HG03159 (cell line): ENCODE results near the gene SAMD4A.
"Not testable (repeated sequence)": the region's sequence is repeated elsewhere in the genome, so short reads cannot be mapped to it uniquely, and the experiment has no call there.

Source experiments
- ATAC-seq: cut with Tn5 transposase; IDR thresholded peaks from one replicate; pipeline ENCODE4 v1.9.1; 2021; ENCODE audit warnings: mild to moderate bottlenecking, moderate library complexity; ENCODE audit not compliant: unreplicated experiment

SAMD4A gene

GRCh38 chr14:54789781-54790480, 223.0 kb downstream of the SAMD4A start:
- ATAC-seq: no peak

GRCh38 chr14:54791001-54791400, 224.1 kb downstream of the SAMD4A start:
- no peak for ATAC-seq

DNA sequence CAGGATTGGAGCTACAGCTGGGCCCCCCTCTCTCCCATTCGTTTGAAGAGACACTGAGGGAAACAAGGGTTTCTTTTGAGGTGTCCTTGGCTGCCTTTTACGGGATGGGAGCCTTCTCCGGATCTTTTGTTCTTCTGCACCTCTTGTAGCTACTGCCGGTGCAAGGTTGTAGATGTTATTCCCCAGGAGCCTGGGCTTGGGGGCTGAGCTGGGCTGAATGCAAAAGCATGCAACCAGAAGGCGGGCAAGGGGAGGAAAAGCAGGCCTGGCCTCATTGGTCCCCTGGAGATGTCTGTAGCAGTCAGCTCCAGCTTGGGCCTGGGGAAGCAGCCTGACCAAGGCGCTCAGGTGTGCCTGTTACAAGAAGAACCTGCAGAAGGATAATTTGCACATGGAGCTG, 225.4 kb downstream of the SAMD4A start:
- ATAC-seq: no peak

DNA sequence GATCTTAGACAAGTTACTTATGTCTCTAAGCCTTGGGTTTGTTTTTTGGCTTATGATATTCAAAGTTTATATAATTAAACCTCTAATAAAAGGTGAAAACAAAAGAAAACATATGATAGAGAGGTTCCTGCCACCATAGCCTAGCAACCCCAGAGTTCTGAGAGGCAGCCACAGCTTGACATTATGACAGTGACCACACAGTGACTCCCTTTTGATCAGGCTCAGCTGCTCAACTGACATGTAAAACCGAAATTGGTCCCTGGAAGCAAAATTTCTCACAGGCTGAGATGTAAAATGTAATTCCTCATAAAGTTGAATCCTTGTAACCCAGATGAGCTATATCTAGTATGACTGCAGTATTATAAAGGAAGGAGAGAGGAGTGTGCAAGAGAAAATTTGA, 227.2 kb downstream of the SAMD4A start:
- no peak for ATAC-seq

- no peak for ATAC-seq
Measured at GRCh38 chr14:54794796-54795195, 227.9 kb downstream of the SAMD4A start.

DNA sequence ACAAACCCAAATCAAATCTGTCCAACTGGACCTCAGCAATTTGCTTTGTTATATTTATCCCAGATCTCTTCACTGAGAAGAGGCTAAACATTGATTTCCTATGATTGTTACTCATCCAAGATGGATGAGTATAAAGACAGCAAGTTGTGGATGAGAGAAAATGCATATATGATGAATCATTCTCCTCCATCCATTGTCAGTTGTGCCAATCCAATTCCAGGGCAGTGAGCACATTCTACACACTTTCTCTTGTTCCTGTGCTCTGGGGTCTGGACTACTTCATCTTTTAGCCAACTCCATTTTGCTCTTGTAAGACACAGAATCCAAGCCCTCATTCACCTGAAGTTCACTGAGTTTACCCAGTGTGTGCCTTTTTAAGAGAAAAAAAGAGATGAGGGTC, 230.0 kb downstream of the SAMD4A start:
- ATAC-seq: no peak

GRCh38 chr14:54797556-54797955, 230.6 kb downstream of the SAMD4A start:
- ATAC-seq: no peak

DNA sequence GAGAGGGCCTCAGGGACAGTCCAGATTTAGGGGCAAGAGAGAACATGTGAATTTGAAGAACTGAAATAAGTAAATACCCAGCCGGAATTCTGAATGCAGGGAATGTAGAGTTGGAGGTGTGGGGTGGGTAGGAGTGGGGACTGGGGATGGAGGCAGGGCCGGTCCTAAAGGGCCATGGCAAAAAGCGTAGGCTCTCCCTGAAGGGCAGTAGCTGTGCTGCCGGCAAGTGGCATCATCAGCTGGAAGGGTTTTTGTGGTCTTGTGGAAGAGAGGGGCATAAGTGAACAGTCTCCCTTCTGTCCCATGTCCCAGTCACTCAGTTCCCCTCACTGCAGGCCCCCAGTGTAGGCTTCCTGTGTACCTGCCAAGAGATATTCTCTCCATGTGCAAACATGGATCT, 231.1 kb downstream of the SAMD4A start:
- no peak for ATAC-seq

GRCh38 chr14:54798465-54799124, 231.7 kb downstream of the SAMD4A start:
- no peak for ATAC-seq

GRCh38 chr14:54801482-54801881, 234.6 kb downstream of the SAMD4A start:
- not testable (repeated sequence) for ATAC-seq

GRCh38 chr14:54803396-54803795, 236.5 kb downstream of the SAMD4A start:
- no peak for ATAC-seq

- no peak for ATAC-seq
Measured at GRCh38 chr14:54803926-54804537, 237.1 kb downstream of the SAMD4A start.

- ATAC-seq: no peak
Measured at GRCh38 chr14:54804538-54805041, 237.7 kb downstream of the SAMD4A start.

DNA sequence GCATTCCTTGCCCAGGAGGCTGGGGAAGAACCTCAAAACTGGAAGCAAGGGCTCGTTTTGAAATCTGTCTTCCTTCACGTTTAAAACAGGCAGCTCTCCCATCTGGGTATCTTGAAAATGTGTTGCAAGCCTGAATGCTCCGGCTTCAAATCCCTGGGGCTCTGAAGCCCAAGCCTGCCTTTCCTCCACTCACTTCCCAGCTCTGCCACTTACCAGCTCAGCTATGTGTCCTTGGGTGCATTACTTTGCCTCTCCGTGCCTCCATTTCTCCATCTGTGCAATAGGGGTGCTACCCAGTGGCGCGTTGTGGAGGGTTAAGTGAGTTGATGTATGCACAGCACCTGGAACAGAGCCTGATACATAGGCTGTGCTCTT, 238.1 kb downstream of the SAMD4A start:
- no peak for ATAC-seq

GRCh38 chr14:54805445-54806322, 238.8 kb downstream of the SAMD4A start:
- peak; percentile 80 for ATAC-seq

- no peak for ATAC-seq
Measured at GRCh38 chr14:54806616-54807015, 239.7 kb downstream of the SAMD4A start.

DNA sequence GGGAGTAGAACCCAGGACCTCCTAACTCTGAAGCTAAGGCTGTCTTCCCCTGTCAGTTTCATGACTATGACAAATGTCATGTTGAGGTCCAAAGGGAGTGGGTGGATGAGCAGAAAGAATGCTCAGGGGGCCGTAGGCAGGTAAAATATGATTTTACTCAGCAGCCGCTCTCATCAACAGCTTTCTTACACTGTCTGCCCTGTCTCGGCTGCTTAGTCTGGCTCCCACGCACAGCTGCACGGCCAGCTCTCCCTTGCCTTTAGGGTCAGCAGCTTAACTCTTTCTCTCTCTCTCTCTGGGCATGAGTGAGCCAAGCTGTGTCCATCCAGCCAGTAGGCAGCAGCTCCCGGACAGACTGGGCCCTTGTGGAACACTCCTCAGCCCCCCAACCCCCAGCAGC, 240.5 kb downstream of the SAMD4A start:
- no peak for ATAC-seq

GRCh38 chr14:54807881-54808280, 241.0 kb downstream of the SAMD4A start:
- no peak for ATAC-seq

DNA sequence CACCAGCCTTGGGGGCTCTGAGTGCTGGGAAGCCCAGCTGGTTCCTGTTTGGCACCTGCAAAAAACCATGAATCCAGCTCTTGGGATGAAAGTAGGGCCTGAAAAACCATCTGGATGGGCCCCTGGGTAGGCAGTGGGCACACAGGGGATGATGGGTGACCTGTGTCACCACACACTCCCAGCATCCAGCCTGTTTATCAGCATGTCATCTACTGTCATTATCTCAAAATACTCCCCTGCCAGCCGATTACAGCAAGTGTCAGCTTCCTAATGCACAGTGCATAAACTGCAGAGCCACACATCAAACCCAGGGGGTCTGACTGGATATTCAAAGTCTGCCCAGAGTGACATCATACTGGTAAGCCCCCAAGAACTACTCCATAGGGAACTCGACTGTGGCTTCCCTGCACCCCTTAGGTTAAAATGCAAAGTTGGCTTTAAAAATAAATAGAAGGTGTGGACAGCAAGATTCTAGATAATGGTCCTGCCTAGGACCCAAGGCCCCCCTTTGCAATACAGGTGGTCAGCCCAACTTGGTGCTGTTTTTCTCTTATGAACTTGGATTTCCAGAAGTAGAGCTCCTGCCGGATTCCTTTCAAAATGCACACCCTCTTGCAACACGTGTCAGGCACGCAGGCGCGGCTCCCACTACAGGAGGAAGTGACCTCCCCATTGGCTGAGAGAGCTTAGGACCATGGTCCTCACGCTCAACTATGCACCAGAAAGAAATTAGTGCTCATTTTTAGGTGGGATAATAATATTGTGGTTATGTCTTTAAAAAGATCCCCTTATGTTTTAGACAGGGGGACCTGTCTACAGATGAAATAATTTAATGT, 241.6 kb downstream of the SAMD4A start:
- ATAC-seq: no peak

DNA sequence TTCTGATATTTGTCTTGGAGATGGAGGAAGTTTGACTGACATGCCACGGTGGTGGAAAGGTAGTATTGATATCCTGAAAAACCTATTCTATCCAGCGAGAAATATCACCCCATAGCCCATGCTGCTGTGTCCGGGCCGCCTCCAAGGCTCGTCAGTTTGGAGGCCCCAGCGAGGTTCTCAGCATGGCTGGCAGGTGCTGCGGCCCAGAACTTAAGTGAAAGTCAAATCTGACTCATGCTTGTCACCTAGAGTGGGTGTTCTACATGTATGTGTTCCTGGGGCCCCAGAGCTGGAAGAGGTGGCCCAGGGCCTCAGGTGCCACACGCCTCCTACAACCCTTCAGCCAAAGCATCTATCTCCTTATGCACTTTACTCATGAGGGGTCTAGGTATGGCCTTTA, 242.8 kb downstream of the SAMD4A start:
- ATAC-seq: no peak
